ENCODE results near the gene ADRB1.

Gene ADRB1

GRCh38 chr10:114064151-114065048, 20.7 kb downstream of the ADRB1 start:
- Histone ChIP-seq H3K36me3 (ENCODE audit: control insufficient read depth, low read length) (no peaks in the 10 kb centered on the region), H3K27me3 (ENCODE audit: control insufficient read depth, low read length) (peaks cover 17% of the 10 kb centered on the region), H3F3A (ENCODE audit: control insufficient read depth, insufficient read depth) (no peaks in the 10 kb centered on the region), H3K4me1 (ENCODE audit: control insufficient read depth, low read length) (peaks cover 3% of the 10 kb centered on the region; the same call in 1 of the 2 replicates), H3K9me3 (ENCODE audit: control insufficient read depth, insufficient read depth, low read length) (no peaks in the 10 kb centered on the region), H3K9me2 (replicated peaks; ENCODE audit: control insufficient read depth, low read length) (no peaks in the 10 kb centered on the region), H3K79me2 (ENCODE audit: control insufficient read depth, low read length) (no peaks in the 10 kb centered on the region), H3K4me3 (ENCODE audit: low read length) (no peak overlapping the region), H3K27ac (ENCODE audit: low read depth, low read length) (no peak overlapping the region), H3K4me2 (ENCODE audit: low read length) (no peak overlapping the region), H4K20me1 (ENCODE audit: control insufficient read depth, insufficient read depth, low read depth, low read length) (no peaks in the 10 kb centered on the region)
- TF ChIP-seq CTCF (IDR thresholded peaks at IDR 0.05; ENCODE audit: low read depth, low read length, poor library complexity, severe bottlenecking) (no peak), EZH2phosphoT487 (IDR thresholded peaks at IDR 0.05; ENCODE audit: borderline replicate concordance, low read length) (no peak)

GRCh38 chr10:114065049-114065435, 21.4 kb downstream of the ADRB1 start:
- H3K9me3 ChIP-seq (ENCODE audit: control insufficient read depth, insufficient read depth, low read length): no peaks in the 10 kb centered on the region
- no peaks in the 10 kb centered on the region for H3F3A ChIP-seq (ENCODE audit: control insufficient read depth, insufficient read depth)
- H3K4me2 ChIP-seq (ENCODE audit: low read length): no peak overlapping the region
- H3K4me3 ChIP-seq (ENCODE audit: low read length): no peak overlapping the region
- no peaks in the 10 kb centered on the region for H3K36me3 ChIP-seq (ENCODE audit: control insufficient read depth, low read length)
- no peaks in the 10 kb centered on the region for H3K79me2 ChIP-seq (ENCODE audit: control insufficient read depth, low read length)
- no peak overlapping the region for H3K27ac ChIP-seq (ENCODE audit: low read depth, low read length)
- H4K20me1 ChIP-seq (ENCODE audit: control insufficient read depth, insufficient read depth, low read depth, low read length): no peaks in the 10 kb centered on the region
- peaks cover 14% of the 10 kb centered on the region for H3K27me3 ChIP-seq (ENCODE audit: control insufficient read depth, low read length)
- no peaks in the 10 kb centered on the region for H3K9me2 ChIP-seq (replicated peaks; ENCODE audit: control insufficient read depth, low read length)
- peaks cover 3% of the 10 kb centered on the region; the same call in 1 of the 2 replicates for H3K4me1 ChIP-seq (ENCODE audit: control insufficient read depth, low read length)
- TF ChIP-seq CTCF (IDR thresholded peaks at IDR 0.05; ENCODE audit: low read depth, low read length, poor library complexity, severe bottlenecking) (no peak), EZH2phosphoT487 (IDR thresholded peaks at IDR 0.05; ENCODE audit: borderline replicate concordance, low read length) (no peak)

- no peaks in the 10 kb centered on the region for H3K9me2 ChIP-seq (replicated peaks; ENCODE audit: control insufficient read depth, low read length)
- H3K4me1 ChIP-seq (ENCODE audit: control insufficient read depth, low read length): peaks cover 17% of the 10 kb centered on the region
- no peak overlapping the region for H3K27ac ChIP-seq (ENCODE audit: low read depth, low read length)
- TF ChIP-seq CTCF (IDR thresholded peaks at IDR 0.05; ENCODE audit: low read depth, low read length, poor library complexity, severe bottlenecking) (no peak), EZH2phosphoT487 (IDR thresholded peaks at IDR 0.05; ENCODE audit: borderline replicate concordance, low read length) (no peak)
- no peak overlapping the region for H3K4me2 ChIP-seq (ENCODE audit: low read length)
- H3K36me3 ChIP-seq (ENCODE audit: control insufficient read depth, low read length): no peaks in the 10 kb centered on the region
- H3F3A ChIP-seq (ENCODE audit: control insufficient read depth, insufficient read depth): no peaks in the 10 kb centered on the region
- H3K79me2 ChIP-seq (ENCODE audit: control insufficient read depth, low read length): no peaks in the 10 kb centered on the region
- H3K4me3 ChIP-seq (ENCODE audit: low read length): no peak overlapping the region
- no peaks in the 10 kb centered on the region for H3K9me3 ChIP-seq (ENCODE audit: control insufficient read depth, insufficient read depth, low read length)
- peaks cover 14% of the 10 kb centered on the region for H3K27me3 ChIP-seq (ENCODE audit: control insufficient read depth, low read length)
- no peaks in the 10 kb centered on the region for H4K20me1 ChIP-seq (ENCODE audit: control insufficient read depth, insufficient read depth, low read depth, low read length)
These were observed 24.5 kb downstream of the ADRB1 start for GRCh38 chr10:114068054-114068707.

Measured in DOHH2 (cell line).